Spleen (tissue), 7 donors: ENCODE data around the gene AEBP1.

Experiments used
- POLR2A ChIP-seq, 3 donors: fragments of 450-650 bp; IDR thresholded peaks; one replicate each; pipeline ENCODE4 v1.5.1; 2017; ENCODE audit warnings: antibody characterized with exemption in 3 of 3, mild to moderate bottlenecking in 1 of 3
- TF ChIP-seq, protein P1 (sequence below), 11 experiments: fragments of 200-600 bp in 7 of 11; fragments of 450-650 bp in 4 of 11; sonication (generic) in 4 of 11; IDR thresholded peaks in 8 of 11; conservative IDR thresholded peaks in 3 of 11; 1 replicate in 7 of 11; 2 replicates in 4 of 11; pipeline versions ENCODE4 v1.4.0 to v1.8.0; 2016 to 2021; ENCODE audit warnings: antibody characterized with exemption in 11 of 11, inconsistent platforms in 4 of 11, mild to moderate bottlenecking in 1 of 11
- donor health status: DM: no; HTN: no; CAD: no; lungs with moderate emphysema.
- donor health status: DM: no; HTN: no; CAD: no.
- donor health status: DM: no; HTN: no; CAD: no.

DNA sequence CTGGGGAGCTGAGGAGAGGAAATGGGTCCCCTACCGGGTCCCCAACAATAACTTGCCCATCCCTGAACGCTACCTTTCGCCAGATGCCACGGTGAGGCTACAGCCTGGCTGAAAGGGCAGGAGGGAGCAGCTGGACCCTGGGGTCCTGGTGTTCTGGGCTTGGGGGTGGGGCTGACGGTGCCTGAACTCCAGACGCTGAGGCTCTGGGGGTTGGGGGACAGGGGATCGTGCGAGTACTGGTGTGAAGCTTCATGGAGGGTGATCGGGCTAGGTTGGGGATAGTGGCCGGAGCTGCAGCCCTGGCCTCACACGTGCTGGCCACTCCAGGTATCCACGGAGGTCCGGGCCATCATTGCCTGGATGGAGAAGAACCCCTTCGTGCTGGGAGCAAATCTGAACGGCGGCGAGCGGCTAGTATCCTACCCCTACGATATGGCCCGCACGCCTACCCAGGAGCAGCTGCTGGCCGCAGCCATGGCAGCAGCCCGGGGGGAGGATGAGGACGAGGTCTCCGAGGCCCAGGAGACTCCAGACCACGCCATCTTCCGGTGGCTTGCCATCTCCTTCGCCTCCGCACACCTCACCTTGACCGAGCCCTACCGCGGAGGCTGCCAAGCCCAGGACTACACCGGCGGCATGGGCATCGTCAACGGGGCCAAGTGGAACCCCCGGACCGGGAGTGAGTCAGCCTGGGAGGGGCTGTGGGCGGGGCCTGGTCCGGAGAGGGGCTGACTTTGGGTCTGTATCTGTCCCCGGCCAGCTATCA is 8.3 kb downstream of the AEBP1 start:
- no peak for TF ChIP-seq POLR2A (IDR thresholded peaks at IDR 0.05)
- TF ChIP-seq, protein P1, sequence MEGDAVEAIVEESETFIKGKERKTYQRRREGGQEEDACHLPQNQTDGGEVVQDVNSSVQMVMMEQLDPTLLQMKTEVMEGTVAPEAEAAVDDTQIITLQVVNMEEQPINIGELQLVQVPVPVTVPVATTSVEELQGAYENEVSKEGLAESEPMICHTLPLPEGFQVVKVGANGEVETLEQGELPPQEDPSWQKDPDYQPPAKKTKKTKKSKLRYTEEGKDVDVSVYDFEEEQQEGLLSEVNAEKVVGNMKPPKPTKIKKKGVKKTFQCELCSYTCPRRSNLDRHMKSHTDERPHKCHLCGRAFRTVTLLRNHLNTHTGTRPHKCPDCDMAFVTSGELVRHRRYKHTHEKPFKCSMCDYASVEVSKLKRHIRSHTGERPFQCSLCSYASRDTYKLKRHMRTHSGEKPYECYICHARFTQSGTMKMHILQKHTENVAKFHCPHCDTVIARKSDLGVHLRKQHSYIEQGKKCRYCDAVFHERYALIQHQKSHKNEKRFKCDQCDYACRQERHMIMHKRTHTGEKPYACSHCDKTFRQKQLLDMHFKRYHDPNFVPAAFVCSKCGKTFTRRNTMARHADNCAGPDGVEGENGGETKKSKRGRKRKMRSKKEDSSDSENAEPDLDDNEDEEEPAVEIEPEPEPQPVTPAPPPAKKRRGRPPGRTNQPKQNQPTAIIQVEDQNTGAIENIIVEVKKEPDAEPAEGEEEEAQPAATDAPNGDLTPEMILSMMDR (IDR thresholded peaks at IDR 0.05 in 8 of 11, conservative IDR thresholded peaks at IDR 0.05 in 3 of 11): no peak
